Hepatocyte (in vitro differentiated cells): ENCODE results near the gene VWA5B1. TPM values are rescaled to one million over a fixed set of nuclear protein-coding genes. Genes with fewer than 3 reads are reported as not detected.

Experiments
- DNase-seq: peaks from one replicate; pipeline ENCODE4 v3.0.0-alpha.2; 2016; ENCODE audit warnings: low spot score
- H2AFZ ChIP-seq: fragments of 200-600 bp; sonication (generic); 2 replicates; pipeline ENCODE4 v1.6.0; 2016; ENCODE audit warnings: antibody characterized with exemption, mild to moderate bottlenecking
- H3K27ac ChIP-seq: fragments of 200-600 bp; sonication (generic); 2 replicates; pipeline ENCODE4 v1.5.1; 2016; ENCODE audit warnings: mild to moderate bottlenecking
- H3K27me3 ChIP-seq: fragments of 200-600 bp; sonication (generic); 2 replicates; pipeline ENCODE4 v1.6.1; 2016
- H3K36me3 ChIP-seq: fragments of 200-600 bp; sonication (generic); replicated peaks from 2 replicates; pipeline ENCODE4 v1.5.1; 2016; ENCODE audit warnings: low read depth; ENCODE audit not compliant: insufficient read depth
- H3K4me1 ChIP-seq: fragments of 200-600 bp; sonication (generic); 2 replicates; pipeline ENCODE4 v1.5.1; 2016; ENCODE audit warnings: mild to moderate bottlenecking, moderate library complexity; ENCODE audit not compliant: insufficient read depth
- H3K4me2 ChIP-seq: fragments of 200-600 bp; sonication (generic); 2 replicates; pipeline ENCODE4 v1.6.0; 2016
- H3K4me3 ChIP-seq: fragments of 200-600 bp; sonication (generic); 2 replicates; pipeline ENCODE4 v1.5.1; 2016; ENCODE audit warnings: mild to moderate bottlenecking
- H3K79me2 ChIP-seq: fragments of 200-600 bp; sonication (generic); 2 replicates; pipeline ENCODE4 v1.6.0; 2017; ENCODE audit warnings: mild to moderate bottlenecking
- H3K9me2 ChIP-seq: fragments of 200-600 bp; sonication (generic); replicated peaks from 2 replicates; pipeline ENCODE4 v1.6.0; 2017; ENCODE audit warnings: mild to moderate bottlenecking; ENCODE audit not compliant: insufficient read depth
- H3K9me3 ChIP-seq: fragments of 200-600 bp; sonication (generic); 2 replicates; pipeline ENCODE4 v1.5.1; 2016; ENCODE audit warnings: low read depth, mild to moderate bottlenecking
- H4K20me1 ChIP-seq: fragments of 200-600 bp; sonication (generic); 2 replicates; pipeline ENCODE4 v1.6.0; 2016; ENCODE audit warnings: mild to moderate bottlenecking; ENCODE audit not compliant: insufficient read depth, poor library complexity, severe bottlenecking
- CTCF ChIP-seq: fragments of 200-600 bp; sonication (generic); IDR thresholded peaks from 2 replicates; pipeline ENCODE4 v1.5.1; 2016; ENCODE audit warnings: antibody characterized with exemption, mild to moderate bottlenecking; ENCODE audit not compliant: poor library complexity
- EZH2 ChIP-seq: fragments of 200-600 bp; sonication (generic); IDR thresholded peaks from 2 replicates; pipeline ENCODE4 v1.6.1; 2016; ENCODE audit warnings: antibody characterized with exemption, mild to moderate bottlenecking, borderline replicate concordance
- EZH2phosphoT487 ChIP-seq: fragments of 200-600 bp; sonication (generic); IDR thresholded peaks from one replicate; pipeline ENCODE4 v1.6.1; 2018; ENCODE audit warnings: antibody characterized with exemption, mild to moderate bottlenecking, low read depth, moderate library complexity; ENCODE audit not compliant: unreplicated experiment, severe bottlenecking
- WGBS: methylation state at CpG from one replicate; pipeline ENCODE4 v1.1.6; 2016; ENCODE audit warnings: low lambda C conversion rate; ENCODE audit errors: missing lambda C conversion rate; 5-methylcytosine and 5-hydroxymethylcytosine counted together
- polyA plus RNA-seq: library from polyadenylated mRNA; unstranded; fragments of >200 nt; fragmentation: Nextera tagmentation; extraction: Ambion mirVana; gene quantifications from 2 replicates; pipeline ENCODE4 v1.2.1, GENCODE V29; 2016
- total RNA-seq: library from RNA; depleted of rRNA; stranded (reverse); fragments of >200 nt; gene quantifications from 2 replicates; pipeline ENCODE4 v1.2.3, GENCODE V29; 2014

The VWA5B1 gene
- total and polyA plus RNA-seq, 2 experiments from 2014 or later, result 0.33 to 0.35 TPM

DNA sequence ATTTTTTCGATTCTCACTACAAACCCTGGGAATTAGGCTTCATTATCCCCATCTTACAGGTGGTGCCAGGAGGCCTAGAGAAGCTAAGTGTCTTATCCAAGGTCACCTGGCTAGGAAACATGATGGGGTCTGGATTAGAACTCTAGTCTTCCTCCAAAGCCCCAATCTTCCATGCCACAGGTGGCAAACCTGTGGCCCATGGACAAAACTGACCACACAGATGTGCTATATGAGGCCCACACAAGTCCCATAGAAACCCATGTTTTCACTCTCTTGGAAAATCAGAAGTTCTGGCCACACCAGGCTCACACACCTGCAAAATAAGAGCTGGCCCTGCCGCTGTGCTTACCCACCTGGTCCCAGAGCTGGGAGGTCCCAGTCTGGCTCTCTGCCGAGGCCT lies 21.6 kb downstream of the VWA5B1 start:
- Histone ChIP-seq H2AFZ (no peak overlapping the region), H3K9me3 (no peaks in the 10 kb centered on the region), H3K4me3 (no peak overlapping the region), H3K79me2 (no peaks in the 10 kb centered on the region), H3K27me3 (no peaks in the 10 kb centered on the region), H3K4me1 (no peaks in the 10 kb centered on the region), H3K9me2 (no peaks in the 10 kb centered on the region), H3K27ac (no peak overlapping the region), H4K20me1 (no peaks in the 10 kb centered on the region), H3K4me2 (no peak overlapping the region), H3K36me3 (no peaks in the 10 kb centered on the region)
- DNase-seq, result no peak
- TF ChIP-seq CTCF (no peak), EZH2 (no peak), EZH2phosphoT487 (no peak)
- whole genome bisulfite sequencing, result 84% methylated on average over 3 of the region's 3 CpGs

GRCh38 chr1:20312818-20313217 lies 22.1 kb downstream of the VWA5B1 start:
- WGBS, result 94% methylated on average over 12 of the region's 12 CpGs
- Histone ChIP-seq H2AFZ (no peak overlapping the region), H3K4me2 (no peak overlapping the region), H3K79me2 (no peaks in the 10 kb centered on the region), H3K4me1 (no peaks in the 10 kb centered on the region), H3K9me3 (no peaks in the 10 kb centered on the region), H3K27me3 (no peaks in the 10 kb centered on the region), H3K9me2 (no peaks in the 10 kb centered on the region), H3K4me3 (no peak overlapping the region), H4K20me1 (no peaks in the 10 kb centered on the region), H3K27ac (no peak overlapping the region), H3K36me3 (no peaks in the 10 kb centered on the region)
- no peak for DNase-seq
- TF ChIP-seq CTCF (no peak), EZH2 (no peak), EZH2phosphoT487 (no peak)

DNA sequence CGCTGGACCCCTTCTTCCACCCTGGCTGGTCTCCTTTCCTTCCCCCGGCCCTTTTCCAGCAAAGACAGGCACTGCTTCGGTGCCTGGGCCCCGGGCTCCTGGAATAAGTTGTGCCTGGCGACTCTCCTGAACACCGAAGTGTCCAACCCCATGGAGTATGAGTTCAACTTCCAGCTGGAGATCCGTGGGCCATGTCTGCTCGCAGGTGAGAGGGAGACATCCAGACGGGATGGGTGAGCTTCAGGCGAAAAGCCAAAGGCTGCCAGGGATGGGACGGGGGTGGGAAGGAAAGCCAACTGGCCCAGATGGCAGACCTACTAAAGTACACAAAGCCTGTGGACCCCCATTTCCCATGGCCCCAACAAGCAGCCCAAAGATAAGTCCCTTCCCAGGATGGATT lies 26.8 kb downstream of the VWA5B1 start:
- H4K20me1 ChIP-seq, result no peaks in the 10 kb centered on the region
- no peak for DNase-seq
- H3K9me3 ChIP-seq, result no peaks in the 10 kb centered on the region
- peaks cover 15% of the 10 kb centered on the region for H3K27me3 ChIP-seq
- no peak overlapping the region for H3K4me2 ChIP-seq
- no peak overlapping the region for H3K4me3 ChIP-seq
- H3K4me1 ChIP-seq, result no peaks in the 10 kb centered on the region
- WGBS, result 92% methylated on average over 11 of the region's 11 CpGs
- TF ChIP-seq CTCF, result no peak
- no peak for TF ChIP-seq EZH2
- TF ChIP-seq EZH2phosphoT487, result no peak
- no peak overlapping the region for H3K27ac ChIP-seq
- no peaks in the 10 kb centered on the region for H3K36me3 ChIP-seq
- no peaks in the 10 kb centered on the region for H3K9me2 ChIP-seq
- no peaks in the 10 kb centered on the region for H3K79me2 ChIP-seq
- H2AFZ ChIP-seq, result no peak overlapping the region

DNA sequence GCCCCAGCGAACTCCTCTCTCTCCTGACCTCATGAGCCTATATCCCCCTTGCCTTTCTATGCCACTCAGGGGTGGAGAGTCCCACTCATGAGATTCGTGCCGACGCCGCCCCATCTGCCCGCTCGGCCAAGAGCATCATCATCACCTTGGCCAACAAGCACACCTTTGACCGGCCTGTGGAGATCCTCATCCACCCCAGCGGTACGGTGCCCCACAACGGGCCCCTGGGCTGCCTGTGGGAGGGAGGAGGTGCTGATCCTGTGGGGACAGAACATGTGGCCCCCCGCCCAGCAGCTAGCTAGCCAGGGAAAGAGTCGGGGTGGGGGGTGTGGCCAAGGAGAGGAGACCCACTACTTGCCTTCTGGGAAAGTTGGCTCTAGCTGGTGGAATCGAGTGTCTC lies 27.8 kb downstream of the VWA5B1 start:
- no peak overlapping the region for H3K4me3 ChIP-seq
- no peaks in the 10 kb centered on the region for H3K36me3 ChIP-seq
- H3K9me2 ChIP-seq, result no peaks in the 10 kb centered on the region
- 90% methylated on average over 13 of the region's 14 CpGs for WGBS
- no peaks in the 10 kb centered on the region for H3K9me3 ChIP-seq
- no peaks in the 10 kb centered on the region for H4K20me1 ChIP-seq
- H3K4me1 ChIP-seq, result no peaks in the 10 kb centered on the region
- H3K27ac ChIP-seq, result no peak overlapping the region
- H2AFZ ChIP-seq, result no peak overlapping the region
- H3K4me2 ChIP-seq, result no peak overlapping the region
- no peaks in the 10 kb centered on the region for H3K79me2 ChIP-seq
- no peak for TF ChIP-seq CTCF
- no peak for TF ChIP-seq EZH2
- no peak for TF ChIP-seq EZH2phosphoT487
- DNase-seq, result no peak
- peaks cover 20% of the 10 kb centered on the region for H3K27me3 ChIP-seq
